Measurements from ENCODE around the gene ANKRD62.

The ANKRD62 gene

GRCh38 chr18:12093520-12094257, at the start of gene ANKRD62:
Gene ANKRD62, plus strand, starts transcription at chr18:12093843. Its CDS starts 175 bp downstream, at chr18:12094018.
- H3K36me3 Mint-ChIP-seq: no peaks in the 10 kb centered on the region
- no peak within 1 kb of the TSS for H3K27ac Mint-ChIP-seq
- no peaks in the 10 kb centered on the region for H3K9me3 Mint-ChIP-seq
- ATAC-seq (ENCODE audit: low read depth): no peak
- H3K4me3 Mint-ChIP-seq: no peak within 1 kb of the TSS
- peaks cover 11% of the 10 kb centered on the region for H3K27me3 Mint-ChIP-seq
- no peak for DNase-seq (ENCODE audit: low spot score in 2 of 2)
- no peaks in the 10 kb centered on the region for H3K4me1 Mint-ChIP-seq

- H3K27ac Mint-ChIP-seq: no peak overlapping the region
- no peaks in the 10 kb centered on the region for H3K36me3 Mint-ChIP-seq
- DNase-seq (ENCODE audit: low spot score in 2 of 2) (no peak), ATAC-seq (ENCODE audit: low read depth) (no peak)
- H3K4me3 Mint-ChIP-seq: no peak overlapping the region
- no peaks in the 10 kb centered on the region for H3K9me3 Mint-ChIP-seq
- peaks cover 18% of the 10 kb centered on the region for H3K4me1 Mint-ChIP-seq
- H3K27me3 Mint-ChIP-seq: no peaks in the 10 kb centered on the region
These were observed 49.1 kb upstream of the ANKRD62 start for GRCh38 chr18:12044591-12044990.

- DNase-seq (ENCODE audit: low spot score in 2 of 2): no peak
- Mint-ChIP-seq H3K4me3 (no peak overlapping the region), H3K9me3 (no peaks in the 10 kb centered on the region), H3K27ac (no peak overlapping the region), H3K27me3 (no peaks in the 10 kb centered on the region), H3K4me1 (peaks cover 30% of the 10 kb centered on the region), H3K36me3 (no peaks in the 10 kb centered on the region)
- ATAC-seq (ENCODE audit: low read depth): no peak
These were observed 47.4 kb upstream of the ANKRD62 start for GRCh38 chr18:12046046-12046750.

GRCh38 chr18:12046751-12047335, 46.8 kb upstream of the ANKRD62 start:
- no peak for ATAC-seq (ENCODE audit: low read depth)
- H3K27ac Mint-ChIP-seq: no peak overlapping the region
- no peaks in the 10 kb centered on the region for H3K9me3 Mint-ChIP-seq
- H3K4me3 Mint-ChIP-seq: no peak overlapping the region
- H3K4me1 Mint-ChIP-seq: peaks cover 34% of the 10 kb centered on the region
- no peaks in the 10 kb centered on the region for H3K36me3 Mint-ChIP-seq
- H3K27me3 Mint-ChIP-seq: no peaks in the 10 kb centered on the region
- DNase-seq (ENCODE audit: low spot score in 2 of 2): no peak

- no peak overlapping the region for H3K27ac Mint-ChIP-seq
- no peaks in the 10 kb centered on the region for H3K9me3 Mint-ChIP-seq
- H3K4me1 Mint-ChIP-seq: peaks cover 42% of the 10 kb centered on the region
- H3K27me3 Mint-ChIP-seq: no peaks in the 10 kb centered on the region
- H3K36me3 Mint-ChIP-seq: no peaks in the 10 kb centered on the region
- H3K4me3 Mint-ChIP-seq: peak overlapping the region; percentile 7
- no peak for DNase-seq (ENCODE audit: low spot score in 2 of 2)
- no peak for ATAC-seq (ENCODE audit: low read depth)
These were observed 45.4 kb upstream of the ANKRD62 start for GRCh38 chr18:12048010-12048826.

GRCh38 chr18:12048827-12049175, 44.8 kb upstream of the ANKRD62 start:
- H3K9me3 Mint-ChIP-seq: no peaks in the 10 kb centered on the region
- DNase-seq (ENCODE audit: low spot score in 2 of 2) (no peak), ATAC-seq (ENCODE audit: low read depth) (no peak)
- H3K36me3 Mint-ChIP-seq: no peaks in the 10 kb centered on the region
- H3K4me1 Mint-ChIP-seq: peaks cover 46% of the 10 kb centered on the region
- H3K4me3 Mint-ChIP-seq: peak overlapping the region; percentile 8
- H3K27me3 Mint-ChIP-seq: no peaks in the 10 kb centered on the region
- H3K27ac Mint-ChIP-seq: no peak overlapping the region

- Mint-ChIP-seq H3K36me3 (no peaks in the 10 kb centered on the region), H3K4me3 (peak overlapping the region; percentile 76), H3K27ac (peak overlapping the region; percentile 56), H3K27me3 (no peaks in the 10 kb centered on the region), H3K4me1 (peaks cover 50% of the 10 kb centered on the region), H3K9me3 (no peaks in the 10 kb centered on the region)
- peak; percentile 91 for ATAC-seq (ENCODE audit: low read depth)
- peak; percentile 26 to 31 for DNase-seq (ENCODE audit: low spot score in 2 of 2)
These were observed 43.4 kb upstream of the ANKRD62 start for GRCh38 chr18:12049978-12050811.

- H3K4me1 Mint-ChIP-seq: peaks cover 49% of the 10 kb centered on the region
- no peak overlapping the region for H3K4me3 Mint-ChIP-seq
- no peaks in the 10 kb centered on the region for H3K36me3 Mint-ChIP-seq
- H3K27ac Mint-ChIP-seq: peak overlapping the region; percentile 5
- ATAC-seq (ENCODE audit: low read depth) (no peak), DNase-seq (ENCODE audit: low spot score in 2 of 2) (no peak)
- H3K27me3 Mint-ChIP-seq: no peaks in the 10 kb centered on the region
- H3K9me3 Mint-ChIP-seq: no peaks in the 10 kb centered on the region
These were observed 40.8 kb upstream of the ANKRD62 start for GRCh38 chr18:12052866-12053265.

- peak; percentile 66 for ATAC-seq (ENCODE audit: low read depth)
- no peak for DNase-seq (ENCODE audit: low spot score in 2 of 2)
- Mint-ChIP-seq H3K9me3 (no peaks in the 10 kb centered on the region), H3K4me1 (peaks cover 45% of the 10 kb centered on the region), H3K27ac (peak overlapping the region; percentile 5), H3K27me3 (no peaks in the 10 kb centered on the region), H3K36me3 (no peaks in the 10 kb centered on the region), H3K4me3 (peak overlapping the region; percentile 8)
These were observed 40.4 kb upstream of the ANKRD62 start for GRCh38 chr18:12053289-12053688.

GRCh38 chr18:12056034-12056883, 37.4 kb upstream of the ANKRD62 start:
- Mint-ChIP-seq H3K4me3 (no peak overlapping the region), H3K27ac (no peak overlapping the region), H3K36me3 (no peaks in the 10 kb centered on the region), H3K4me1 (peaks cover 22% of the 10 kb centered on the region), H3K27me3 (no peaks in the 10 kb centered on the region), H3K9me3 (no peaks in the 10 kb centered on the region)
- ATAC-seq (ENCODE audit: low read depth): no peak
- DNase-seq (ENCODE audit: low spot score in 2 of 2): no peak

- H3K27ac Mint-ChIP-seq: no peak overlapping the region
- no peaks in the 10 kb centered on the region for H3K36me3 Mint-ChIP-seq
- DNase-seq (ENCODE audit: low spot score in 2 of 2): no peak
- no peak for ATAC-seq (ENCODE audit: low read depth)
- H3K4me1 Mint-ChIP-seq: peaks cover 17% of the 10 kb centered on the region
- H3K9me3 Mint-ChIP-seq: no peaks in the 10 kb centered on the region
- H3K27me3 Mint-ChIP-seq: no peaks in the 10 kb centered on the region
- H3K4me3 Mint-ChIP-seq: no peak overlapping the region
These were observed 36.7 kb upstream of the ANKRD62 start for GRCh38 chr18:12056884-12057402.

GRCh38 chr18:12057419-12058039, 36.1 kb upstream of the ANKRD62 start:
- ATAC-seq (ENCODE audit: low read depth): no peak
- no peak overlapping the region for H3K4me3 Mint-ChIP-seq
- H3K4me1 Mint-ChIP-seq: peaks cover 14% of the 10 kb centered on the region
- no peaks in the 10 kb centered on the region for H3K9me3 Mint-ChIP-seq
- no peaks in the 10 kb centered on the region for H3K27me3 Mint-ChIP-seq
- no peaks in the 10 kb centered on the region for H3K36me3 Mint-ChIP-seq
- no peak for DNase-seq (ENCODE audit: low spot score in 2 of 2)
- H3K27ac Mint-ChIP-seq: no peak overlapping the region

All from memory B cell (primary cell).